Bronchial epithelial cell (primary cell): ENCODE data around the gene HOXA6. TPM values are rescaled to one million over a fixed set of nuclear protein-coding genes. Genes with fewer than 3 reads are reported as not detected.
A peak's percentile ranks its signal among the peaks of the same experiment; 100 is the strongest.

Experiments used
- DNase-seq: peaks from one replicate; pipeline ENCODE4 v3.0.0-alpha.2; 2010; ENCODE audit warnings: low read depth
- FAIRE-seq: peaks from 2 replicates; lab custom pipeline; 2011; peaks lifted over from hg19 to GRCh38; lab: Jason Lieb, UNC
- H3K27me3 ChIP-seq: 2 replicates; pipeline ENCODE4 v1.5.1; 2011; ENCODE audit warnings: low read length; ENCODE audit not compliant: control insufficient read depth, insufficient read depth
- H3K36me3 ChIP-seq: 2 replicates; pipeline ENCODE4 v1.5.1; 2011; ENCODE audit warnings: low read length; ENCODE audit not compliant: control insufficient read depth, insufficient read depth
- H3K4me3 ChIP-seq: 2 replicates; pipeline ENCODE4 v1.5.1; 2011; ENCODE audit warnings: mild to moderate bottlenecking, low read depth, low read length, control low read depth
- total RNA-seq: library from RNA; depleted of rRNA; stranded (reverse); fragments of >200 nt; gene quantifications from 2 replicates; pipeline ENCODE4 v1.2.1, GENCODE V29; 2014
- TF ChIP-seq, protein P1 (sequence below): IDR thresholded peaks from 2 replicates; pipeline ENCODE4 v1.5.1; 2011; ENCODE audit warnings: mild to moderate bottlenecking, moderate library complexity, low read length, control low read depth, inconsistent platforms; ENCODE audit not compliant: insufficient read depth, severe bottlenecking

Gene HOXA6
- total RNA-seq, 1 donor from 2014 or later, result 0.53 TPM

DNA sequence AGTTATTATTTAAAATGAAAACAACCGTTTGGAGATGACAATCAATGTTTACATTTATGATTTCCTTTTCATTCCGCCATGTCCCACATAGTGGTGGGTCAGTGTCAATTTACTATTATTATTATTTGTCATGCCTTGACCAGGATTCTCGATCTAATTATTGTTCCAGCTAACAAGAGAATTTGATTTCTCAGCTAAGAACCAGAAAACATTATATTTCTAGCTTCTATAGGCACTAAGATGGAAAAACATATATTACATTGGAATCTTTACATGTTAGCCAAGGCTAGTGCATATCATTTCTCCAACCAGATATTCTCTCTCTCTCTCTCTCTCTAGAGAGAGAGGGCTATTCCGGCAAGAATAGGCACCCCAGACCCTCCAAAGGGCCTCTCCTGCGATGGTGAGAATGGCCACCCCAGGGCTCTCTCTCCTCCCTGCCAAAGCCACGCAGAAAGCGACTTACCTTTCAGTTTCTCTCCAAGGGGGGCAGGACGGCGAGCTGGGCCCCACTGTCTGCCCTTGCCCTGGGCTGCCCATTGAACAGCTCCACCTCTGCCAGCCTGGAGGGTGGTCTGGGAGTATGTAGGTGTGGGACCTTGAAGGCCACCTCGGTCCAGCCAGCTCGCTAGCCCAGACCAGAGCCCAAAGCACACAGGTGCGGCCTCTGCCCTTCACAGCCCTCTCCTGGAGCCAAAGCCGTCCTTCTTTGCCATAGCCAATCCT is 2.4 kb upstream of the HOXA6 start:
- Histone ChIP-seq H3K36me3 (no peaks in the 10 kb centered on the region), H3K4me3 (no peak overlapping the region), H3K27me3 (peaks cover 87% of the 10 kb centered on the region)
- DNase-seq (no peak), FAIRE-seq (no peak)
- TF ChIP-seq, protein P1, sequence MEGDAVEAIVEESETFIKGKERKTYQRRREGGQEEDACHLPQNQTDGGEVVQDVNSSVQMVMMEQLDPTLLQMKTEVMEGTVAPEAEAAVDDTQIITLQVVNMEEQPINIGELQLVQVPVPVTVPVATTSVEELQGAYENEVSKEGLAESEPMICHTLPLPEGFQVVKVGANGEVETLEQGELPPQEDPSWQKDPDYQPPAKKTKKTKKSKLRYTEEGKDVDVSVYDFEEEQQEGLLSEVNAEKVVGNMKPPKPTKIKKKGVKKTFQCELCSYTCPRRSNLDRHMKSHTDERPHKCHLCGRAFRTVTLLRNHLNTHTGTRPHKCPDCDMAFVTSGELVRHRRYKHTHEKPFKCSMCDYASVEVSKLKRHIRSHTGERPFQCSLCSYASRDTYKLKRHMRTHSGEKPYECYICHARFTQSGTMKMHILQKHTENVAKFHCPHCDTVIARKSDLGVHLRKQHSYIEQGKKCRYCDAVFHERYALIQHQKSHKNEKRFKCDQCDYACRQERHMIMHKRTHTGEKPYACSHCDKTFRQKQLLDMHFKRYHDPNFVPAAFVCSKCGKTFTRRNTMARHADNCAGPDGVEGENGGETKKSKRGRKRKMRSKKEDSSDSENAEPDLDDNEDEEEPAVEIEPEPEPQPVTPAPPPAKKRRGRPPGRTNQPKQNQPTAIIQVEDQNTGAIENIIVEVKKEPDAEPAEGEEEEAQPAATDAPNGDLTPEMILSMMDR, result no peak

DNA sequence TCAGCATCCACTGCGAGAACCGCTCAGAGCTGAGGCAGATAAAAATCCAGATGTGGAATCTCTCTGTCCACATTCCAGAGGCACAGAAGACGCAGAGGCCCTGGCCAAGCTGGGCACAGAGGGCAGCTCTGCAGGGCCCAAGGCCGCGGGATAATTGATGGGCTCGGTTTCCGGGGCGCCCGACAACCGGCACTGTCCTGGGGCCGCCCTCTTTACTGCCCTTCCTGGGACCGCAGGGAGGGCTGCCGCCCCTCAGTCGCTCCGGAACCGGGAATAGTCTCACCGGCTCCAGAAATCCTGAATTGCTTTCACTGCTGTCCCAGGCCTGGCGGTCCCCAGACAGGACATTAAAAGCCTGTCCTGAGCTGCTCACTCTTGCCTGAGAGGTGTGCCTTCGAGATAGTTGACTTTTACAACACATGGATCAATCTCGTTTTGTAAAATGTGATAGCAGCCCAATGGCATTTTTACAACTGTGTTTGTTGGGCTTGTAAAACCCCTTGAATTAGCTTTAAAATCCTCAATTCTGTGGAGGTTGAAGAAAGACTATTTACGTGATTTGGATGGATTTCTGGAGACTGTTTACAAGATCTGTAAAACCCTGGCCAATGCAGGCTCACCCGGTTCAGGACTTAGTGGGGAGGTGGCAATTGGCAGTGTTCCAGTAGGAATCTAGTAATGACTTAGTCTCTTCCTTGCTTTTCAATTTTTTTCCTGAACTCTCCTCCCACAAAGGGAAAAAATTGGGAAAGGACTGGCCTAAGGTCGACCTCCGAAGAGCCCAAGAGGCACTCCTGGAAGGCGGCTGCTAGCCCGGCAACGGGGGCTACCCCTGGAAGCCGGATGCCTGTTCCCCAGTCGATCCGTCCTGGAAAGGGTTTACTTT is 1.4 kb upstream of the HOXA6 start:
- FAIRE-seq (no peak), DNase-seq (no peak)
- H3K27me3 ChIP-seq, result peaks cover 86% of the 10 kb centered on the region
- no peak overlapping the region for H3K4me3 ChIP-seq
- TF ChIP-seq, protein P1, result no peak
- H3K36me3 ChIP-seq, result no peaks in the 10 kb centered on the region

DNA sequence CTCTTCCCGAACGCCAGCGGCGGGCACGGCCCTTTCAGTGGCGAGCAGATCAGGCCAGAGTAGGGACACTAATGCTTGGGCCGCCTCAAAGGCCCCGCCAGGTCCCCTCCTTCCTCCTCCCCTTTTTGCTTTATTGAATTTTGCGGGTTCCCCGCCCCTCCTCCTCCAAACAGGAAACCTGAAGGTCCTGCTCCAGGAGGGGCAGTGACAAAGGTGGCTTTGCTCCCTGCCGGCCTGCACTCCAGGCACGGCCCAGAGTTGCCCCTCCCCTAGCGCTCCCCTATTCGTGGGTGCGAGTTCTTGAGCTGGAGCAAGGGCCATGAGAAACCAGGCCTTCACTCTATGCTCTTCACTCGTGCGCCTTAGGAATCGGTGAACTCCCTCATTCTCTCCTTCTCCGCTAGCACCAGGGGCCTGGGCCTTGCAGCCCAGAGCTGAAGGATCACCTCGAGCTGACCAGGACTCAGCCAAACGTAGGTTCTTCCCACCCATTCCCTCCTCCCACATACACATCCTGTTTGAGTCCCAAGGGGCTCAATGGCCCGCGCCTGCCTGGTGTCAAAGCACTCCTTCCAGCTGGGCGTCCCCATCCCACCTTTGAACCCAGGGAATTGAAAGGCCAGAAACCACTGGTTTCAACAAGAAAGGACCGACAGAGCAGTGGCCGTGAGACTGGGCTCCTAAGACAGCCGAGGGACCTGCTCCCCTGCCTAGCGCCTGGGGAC is 619 bp upstream of the HOXA6 start:
- TF ChIP-seq, protein P1, result no peak
- Histone ChIP-seq H3K36me3 (no peaks in the 10 kb centered on the region), H3K27me3 (peaks cover 86% of the 10 kb centered on the region), H3K4me3 (no peak overlapping the region)
- no peak for FAIRE-seq
- no peak for DNase-seq

DNA sequence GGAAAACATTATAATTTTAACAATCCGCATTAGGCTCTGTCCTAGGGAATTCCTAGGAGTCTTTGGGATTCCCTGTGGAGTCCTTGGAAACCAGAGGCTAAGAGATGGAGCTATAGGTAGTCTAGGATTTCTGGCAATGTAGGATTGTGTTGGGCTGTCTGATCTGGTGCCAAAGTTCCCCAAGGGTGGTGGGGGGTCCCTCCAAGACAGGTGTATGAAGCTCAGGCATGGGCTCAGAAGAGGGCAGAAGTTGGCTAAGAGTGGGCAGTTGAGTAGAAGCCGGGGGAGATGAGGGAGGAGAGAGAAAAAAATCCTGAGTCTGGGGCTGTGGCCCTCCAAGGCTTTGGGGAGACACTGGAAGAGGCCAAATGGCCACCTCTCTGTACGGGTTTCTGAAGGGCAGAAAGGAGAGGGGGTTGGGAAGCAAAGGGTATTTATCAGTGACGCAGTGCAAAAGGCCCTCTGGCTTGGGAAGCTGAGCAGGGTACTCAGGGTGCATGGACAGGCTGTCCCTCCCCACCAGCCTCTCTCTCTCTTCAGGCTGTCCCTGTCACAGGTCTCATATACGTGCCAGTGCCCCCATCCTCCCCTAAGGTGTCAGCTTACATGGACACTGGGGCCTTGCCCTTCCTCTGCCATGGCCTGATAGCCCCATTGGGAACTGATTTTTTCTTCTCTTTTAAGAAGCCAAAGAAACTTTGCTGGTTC is 929 bp downstream of the HOXA6 start:
- no peak for DNase-seq
- H3K4me3 ChIP-seq, result no peak overlapping the region
- peaks cover 86% of the 10 kb centered on the region for H3K27me3 ChIP-seq
- TF ChIP-seq, protein P1, result no peak
- no peak for FAIRE-seq
- H3K36me3 ChIP-seq, result no peaks in the 10 kb centered on the region

DNA sequence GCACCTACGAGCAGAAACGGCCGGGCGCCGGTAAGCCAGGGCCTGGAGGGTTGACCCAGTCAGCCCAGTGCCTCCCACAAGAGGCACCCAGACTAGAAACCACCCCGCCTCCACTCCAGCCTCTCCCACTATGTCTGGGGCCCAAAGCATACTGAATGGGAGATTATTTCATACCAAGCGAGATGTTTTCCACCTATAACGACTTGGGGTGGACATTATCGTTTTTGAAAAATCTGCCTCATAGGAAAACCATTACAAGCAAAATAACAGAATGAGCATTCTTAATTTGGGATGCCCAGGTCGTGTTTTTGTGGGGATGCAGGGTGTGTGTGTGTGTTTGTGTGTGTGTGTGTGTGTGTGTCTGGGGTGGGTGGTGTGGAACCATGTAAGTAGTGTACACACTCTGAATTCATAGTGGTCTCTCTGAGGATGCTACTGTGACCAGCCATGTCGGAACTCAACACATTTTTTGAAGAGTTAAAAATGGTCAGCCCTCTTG is 1.6 kb downstream of the HOXA6 start:
- no peak overlapping the region for H3K4me3 ChIP-seq

More for the DNA sequence above, 1.6 kb downstream of the HOXA6 start:
- FAIRE-seq (peak; percentile 13), DNase-seq (no peak)
- Histone ChIP-seq H3K36me3 (no peaks in the 10 kb centered on the region), H3K27me3 (peaks cover 86% of the 10 kb centered on the region)
- TF ChIP-seq, protein P1, result no peak
